Adipose tissue (tissue), 3 donors: ENCODE results near the gene C2orf49. TPM values are rescaled to one million over a fixed set of nuclear protein-coding genes. Genes with fewer than 3 reads are reported as not detected.
A peak's percentile ranks its signal among the peaks of the same experiment; 100 is the strongest.

Experiments
- H3K27ac ChIP-seq: one replicate; pipeline ENCODE4 v1.5.1; 2013; ENCODE audit warnings: low read depth, low read length
- WGBS, 3 donors: extraction: QIAGEN DNeasy Blood & Tissue Kit; methylation state at CpG; one replicate each; pipeline ENCODE4 v1.1.7; 2013; 5-methylcytosine and 5-hydroxymethylcytosine counted together
- polyA plus RNA-seq, 3 donors: library from polyadenylated mRNA; stranded (reverse); fragments of 200-250 nt; gene quantifications; one replicate each; pipeline ENCODE4 v1.2.3, GENCODE V29; 2013
- donor health status: healthy with polysubstance abuse.
- donor health status: Bipolar disorder and iron deficiency.
- donor health status: healthy.

Gene C2orf49
- polyA plus RNA-seq, 3 donors: 8.7 to 14.1 (median 8.9) TPM

DNA sequence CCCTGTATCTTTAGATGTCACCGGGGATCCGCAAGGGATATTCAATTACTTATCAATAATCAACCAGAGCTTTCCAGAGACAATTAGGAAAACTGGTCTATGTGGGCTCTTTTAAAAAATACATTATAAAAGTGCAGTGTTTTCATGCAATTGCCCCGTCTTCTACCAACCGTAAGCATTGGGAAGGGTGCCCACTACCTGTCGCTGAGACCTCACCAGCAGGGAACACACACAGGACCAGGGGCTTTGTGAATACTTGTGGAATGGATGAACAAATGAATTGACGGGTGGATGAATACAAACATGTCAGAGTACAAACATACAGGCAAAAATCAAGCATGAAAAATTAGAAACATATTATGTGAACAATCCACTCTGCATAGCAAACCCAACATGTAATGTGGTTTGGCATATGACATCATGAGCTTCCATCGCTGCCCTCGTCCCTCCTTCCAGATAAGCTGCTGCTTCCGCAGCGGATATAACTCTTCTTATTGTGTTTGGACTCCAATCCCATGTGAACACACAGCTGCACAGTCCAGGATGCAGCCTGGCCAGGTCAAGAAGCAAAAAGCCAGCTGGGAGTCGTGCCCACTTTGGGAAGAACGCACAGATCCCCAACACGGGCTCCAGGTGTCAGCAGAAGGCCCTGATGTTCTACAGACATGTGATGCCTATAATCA lies 56.2 kb downstream of the C2orf49 start:
- 64 to 79% (median 73%) methylated on average over 13 of the region's 13 CpGs for WGBS, 3 donors
- H3K27ac ChIP-seq: no peak overlapping the region

GRCh38 chr2:105394951-105395611 lies 57.7 kb downstream of the C2orf49 start:
- WGBS, 3 donors: 85 to 89% (median 85%) methylated on average over 12 of the region's 12 CpGs
- no peak overlapping the region for H3K27ac ChIP-seq

GRCh38 chr2:105395691-105396090 lies 58.4 kb downstream of the C2orf49 start:
- no peak overlapping the region for H3K27ac ChIP-seq
- WGBS, 3 donors: 89 to 96% (median 94%) methylated on average over 7 of the region's 7 CpGs

- no peak overlapping the region for H3K27ac ChIP-seq
- WGBS, 3 donors: 86 to 94% (median 94%) methylated on average over 12 of the region's 12 CpGs
Measured at GRCh38 chr2:105396254-105397024, 59.1 kb downstream of the C2orf49 start.

DNA sequence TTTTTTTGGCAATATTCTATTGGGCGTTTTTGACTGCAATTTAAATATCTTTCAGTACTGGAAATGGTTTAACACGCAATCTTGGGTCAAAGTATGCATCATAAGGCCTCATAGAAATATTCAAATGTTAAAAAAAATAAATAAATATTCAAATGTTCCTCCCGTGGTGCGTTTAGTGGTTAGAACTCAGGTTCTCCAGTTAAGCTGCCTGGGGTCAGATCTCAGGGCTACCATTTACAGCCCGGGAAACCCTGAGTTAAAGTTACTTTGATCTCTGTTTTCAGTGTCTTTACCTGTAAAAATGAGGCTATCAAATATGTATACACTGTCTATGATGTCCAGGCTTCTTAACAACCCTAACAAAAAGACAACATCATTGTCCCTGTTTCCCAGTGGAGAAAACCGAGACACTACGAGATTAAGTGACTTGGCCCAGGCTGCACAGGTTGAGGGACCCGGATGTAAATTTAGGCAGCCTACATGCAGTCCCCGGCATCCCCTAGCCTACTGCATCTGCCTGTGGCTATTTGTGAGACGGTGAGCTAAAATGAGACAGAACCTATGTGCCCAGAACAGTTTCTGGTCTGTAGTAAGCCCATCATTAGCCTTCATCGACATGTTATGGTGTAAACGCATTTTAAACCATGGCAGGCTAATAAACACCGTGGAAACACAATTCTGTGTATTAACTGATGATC lies 59.8 kb downstream of the C2orf49 start:
- 83 to 93% (median 91%) methylated on average over 13 of the region's 13 CpGs for WGBS, 3 donors
- no peak overlapping the region for H3K27ac ChIP-seq

DNA sequence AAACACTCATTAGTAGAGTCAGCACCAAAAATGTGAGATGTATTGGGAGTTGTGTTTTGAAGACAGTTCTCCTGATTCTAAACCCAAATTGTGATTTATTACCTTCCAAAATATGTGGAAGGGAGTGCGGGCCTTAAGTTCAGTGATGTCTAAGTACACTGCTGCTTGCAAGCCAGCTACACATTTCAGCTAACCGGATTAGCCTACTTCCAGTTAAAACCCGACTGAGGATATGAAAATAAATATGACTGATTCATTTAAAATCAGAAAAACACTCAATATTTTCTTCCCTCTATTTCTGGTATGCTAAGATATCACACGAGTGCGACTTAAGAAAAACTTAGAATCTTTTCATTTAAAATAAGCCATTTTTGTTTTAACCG lies 60.6 kb downstream of the C2orf49 start:
- WGBS, 3 donors: 36 to 59% (median 42%) methylated on average over 6 of the region's 6 CpGs

DNA sequence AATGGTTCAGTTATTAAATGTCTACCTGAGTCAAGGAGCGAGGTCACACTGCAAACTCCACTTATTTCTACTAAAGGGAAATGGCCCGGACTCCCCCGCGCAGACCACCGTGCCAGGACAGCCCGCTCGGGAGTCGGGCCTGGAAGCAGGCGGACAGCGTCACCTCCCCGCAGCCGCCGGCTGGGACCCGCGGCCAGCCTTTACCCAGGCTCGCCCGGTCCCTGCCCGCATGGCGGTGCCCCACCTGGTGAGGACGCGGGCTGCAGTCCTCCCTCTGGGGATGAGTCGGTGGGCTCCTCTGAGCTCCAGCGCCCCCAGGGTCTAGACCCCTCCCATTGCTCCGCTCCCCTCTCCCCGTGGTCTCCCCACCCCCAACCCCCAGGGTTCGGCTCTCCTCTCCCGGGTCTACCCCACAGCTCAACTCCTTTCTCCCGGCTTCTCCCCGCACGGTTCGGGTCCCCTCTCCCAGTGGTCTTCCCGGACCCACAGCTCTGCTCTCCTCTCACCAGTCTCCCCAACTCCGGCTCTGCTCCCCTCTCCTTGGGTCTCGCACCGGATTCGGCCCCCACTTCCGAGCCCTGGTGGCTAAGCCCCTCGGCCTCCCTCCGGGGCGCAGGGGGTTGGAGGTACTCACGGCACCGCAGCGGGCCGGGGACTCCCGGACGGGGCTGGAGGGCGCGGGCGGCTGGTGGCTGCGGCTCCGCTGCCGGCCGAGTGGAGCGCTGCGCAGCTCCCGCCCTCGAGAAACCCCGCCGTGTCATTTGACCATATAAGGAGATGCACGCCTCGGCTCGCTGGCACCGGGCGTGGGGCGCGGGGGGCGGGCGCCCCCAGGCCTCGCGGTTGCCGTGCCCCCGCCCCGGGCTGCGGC lies 61.2 kb downstream of the C2orf49 start, which contains the start of gene FHL2:
TSS of gene FHL2 (minus strand) at position 716 of the 871 bp plus-strand sequence. CDS start 12,535 bp downstream, outside the sequence.
- H3K27ac ChIP-seq: peak within 1 kb of the TSS; percentile 15
- WGBS, 3 donors: 1 to 5% (median 2%) methylated on average over 55 to 74 of the region's 74 CpGs

More for the DNA sequence above, 60.6 kb downstream of the C2orf49 start:
- no peak overlapping the region for H3K27ac ChIP-seq

Other genes with a start within 250 kb of the C2orf49 start
- not detected for gene GPR45, start 95.8 kb upstream of the C2orf49 start, polyA plus RNA-seq
- gene TGFBRAP1, start 7.8 kb upstream of the C2orf49 start, polyA plus RNA-seq: 1 to 10 TPM; 4.8 to 9.4 (median 6.2) TPM
- gene FHL2, start 61.5 kb downstream of the C2orf49 start, polyA plus RNA-seq: 10 to 100 TPM in 2 of 3 donors, 1 to 10 TPM in 1; 2.5 to 26.7 (median 19.6) TPM